ENCODE data around the gene FYB1. TPM values are rescaled to one million over a fixed set of nuclear protein-coding genes. Genes with fewer than 3 reads are reported as not detected.

The FYB1 gene
- total RNA-seq, 2 experiments from 2014 or later = 105 to 106 TPM

- intact Hi-C loops (cut with micrococcal nuclease) = loop anchor here (2.0 kb wide), 1 partner anchor 17 kb away; no protein-coding TSS in a partner anchor
- Mint-ChIP-seq H3K4me1 (ENCODE audit: low read depth) (peaks cover 41% of the 10 kb centered on the region), H3K36me3 (peaks cover 18% of the 10 kb centered on the region), H3K27ac (peak overlapping the region; percentile 63), H3K27me3 (no peaks in the 10 kb centered on the region), H3K4me3 (no peak overlapping the region), H3K9me3 (no peaks in the 10 kb centered on the region)
- ChIA-PET CTCF (interaction anchor here (0.6 to 1.9 kb wide), 9 partner anchors 9 to 343 kb away, joined by 3 to 18 read pairs (median 3); no protein-coding TSS in a partner anchor), POLR2A (interaction anchor here (1.0 kb wide), 2 partner anchors 39 to 49 kb away, joined by 3 read pairs; no protein-coding TSS in a partner anchor)
- peak; percentile 49 for DNase-seq
These were observed 81.4 kb downstream of the FYB1 start for GRCh38 chr5:39137819-39138451.

GRCh38 chr5:39137391-39137790 is 82.0 kb downstream of the FYB1 start:
- peaks cover 44% of the 10 kb centered on the region for H3K4me1 Mint-ChIP-seq (ENCODE audit: low read depth)
- CTCF ChIA-PET = interaction anchor here (0.6 to 1.9 kb wide), 6 partner anchors 10 to 344 kb away, joined by 3 to 18 read pairs (median 4); no protein-coding TSS in a partner anchor
- no peaks in the 10 kb centered on the region for H3K9me3 Mint-ChIP-seq
- DNase-seq = no peak
- no peak overlapping the region for H3K4me3 Mint-ChIP-seq
- POLR2A ChIA-PET = interaction anchor here (1.0 kb wide), 1 partner anchor 50 kb away, joined by 3 read pairs; no protein-coding TSS in a partner anchor
- H3K27ac Mint-ChIP-seq = peak overlapping the region; percentile 63
- peaks cover 18% of the 10 kb centered on the region for H3K36me3 Mint-ChIP-seq
- intact Hi-C loops (cut with micrococcal nuclease) = no loop called here
- H3K27me3 Mint-ChIP-seq = no peaks in the 10 kb centered on the region

GRCh38 chr5:39132792-39133191 is 86.6 kb downstream of the FYB1 start:
- ChIA-PET POLR2A (no interaction called here), CTCF (interaction anchor here (0.5 to 1.5 kb wide), 3 partner anchors 57 to 150 kb away, joined by 3 to 4 read pairs (median 3); no protein-coding TSS in a partner anchor)
- H3K27me3 Mint-ChIP-seq = no peaks in the 10 kb centered on the region
- H3K27ac Mint-ChIP-seq = peak overlapping the region; percentile 49
- H3K4me3 Mint-ChIP-seq = no peak overlapping the region
- DNase-seq = no peak
- intact Hi-C loops (cut with micrococcal nuclease) = no loop called here
- peaks cover 56% of the 10 kb centered on the region for H3K4me1 Mint-ChIP-seq (ENCODE audit: low read depth)
- no peaks in the 10 kb centered on the region for H3K9me3 Mint-ChIP-seq
- peaks cover 31% of the 10 kb centered on the region for H3K36me3 Mint-ChIP-seq

GRCh38 chr5:39132128-39132447 is 87.3 kb downstream of the FYB1 start:
- Mint-ChIP-seq H3K9me3 (no peaks in the 10 kb centered on the region), H3K36me3 (peaks cover 27% of the 10 kb centered on the region), H3K27ac (no peak overlapping the region), H3K4me3 (no peak overlapping the region), H3K4me1 (ENCODE audit: low read depth) (peaks cover 54% of the 10 kb centered on the region), H3K27me3 (no peaks in the 10 kb centered on the region)
- POLR2A ChIA-PET = no interaction called here
- no peak for DNase-seq
- CTCF ChIA-PET = interaction anchor here (1.0 to 1.5 kb wide), 2 partner anchors 86 to 151 kb away, joined by 3 read pairs; no protein-coding TSS in a partner anchor
- intact Hi-C loops (cut with micrococcal nuclease) = no loop called here

- no peak for DNase-seq
- Mint-ChIP-seq H3K27ac (peak overlapping the region; percentile 25), H3K27me3 (no peaks in the 10 kb centered on the region), H3K36me3 (peaks cover 27% of the 10 kb centered on the region), H3K9me3 (no peaks in the 10 kb centered on the region), H3K4me3 (no peak overlapping the region), H3K4me1 (ENCODE audit: low read depth) (peaks cover 50% of the 10 kb centered on the region)
- CTCF ChIA-PET = interaction anchor here (1.0 kb wide), 1 partner anchor 86 kb away, joined by 3 read pairs; no protein-coding TSS in a partner anchor
- POLR2A ChIA-PET = no interaction called here
- intact Hi-C loops (cut with micrococcal nuclease) = no loop called here
These were observed 87.9 kb downstream of the FYB1 start for GRCh38 chr5:39131210-39132127.

- DNase-seq = no peak
- intact Hi-C loops (cut with micrococcal nuclease) = no loop called here
- Mint-ChIP-seq H3K4me1 (ENCODE audit: low read depth) (peaks cover 52% of the 10 kb centered on the region), H3K27me3 (no peaks in the 10 kb centered on the region), H3K9me3 (no peaks in the 10 kb centered on the region), H3K4me3 (no peak overlapping the region), H3K36me3 (peaks cover 31% of the 10 kb centered on the region), H3K27ac (no peak overlapping the region)
- POLR2A ChIA-PET = no interaction called here
- CTCF ChIA-PET = no interaction called here
These were observed 88.6 kb downstream of the FYB1 start for GRCh38 chr5:39130716-39131115.

- peaks cover 44% of the 10 kb centered on the region for H3K4me1 Mint-ChIP-seq (ENCODE audit: low read depth)
- H3K36me3 Mint-ChIP-seq = peaks cover 22% of the 10 kb centered on the region
- ChIA-PET POLR2A (interaction anchor here (1.3 kb wide), 1 partner anchor 96 kb away, joined by 3 read pairs; no protein-coding TSS in a partner anchor), CTCF (interaction anchor here (1.0 to 1.4 kb wide), 2 partner anchors 41 to 70 kb away, joined by 4 read pairs; no protein-coding TSS in a partner anchor)
- no peak for DNase-seq
- no peaks in the 10 kb centered on the region for H3K27me3 Mint-ChIP-seq
- H3K27ac Mint-ChIP-seq = peak overlapping the region; percentile 55
- H3K9me3 Mint-ChIP-seq = no peaks in the 10 kb centered on the region
- no peak overlapping the region for H3K4me3 Mint-ChIP-seq
- intact Hi-C loops (cut with micrococcal nuclease) = loop anchor here (2.0 kb wide), 1 partner anchor 17 kb away; no protein-coding TSS in a partner anchor
These were observed 97.4 kb downstream of the FYB1 start for GRCh38 chr5:39121922-39122321.

GRCh38 chr5:39121315-39121714 is 98.0 kb downstream of the FYB1 start:
- POLR2A ChIA-PET = interaction anchor here (1.3 kb wide), 1 partner anchor 96 kb away, joined by 3 read pairs; no protein-coding TSS in a partner anchor
- no peak overlapping the region for H3K4me3 Mint-ChIP-seq
- peaks cover 27% of the 10 kb centered on the region for H3K36me3 Mint-ChIP-seq
- no peak for DNase-seq
- intact Hi-C loops (cut with micrococcal nuclease) = loop anchor here (2.0 kb wide), 1 partner anchor 17 kb away; no protein-coding TSS in a partner anchor
- no peaks in the 10 kb centered on the region for H3K27me3 Mint-ChIP-seq
- no peaks in the 10 kb centered on the region for H3K9me3 Mint-ChIP-seq
- CTCF ChIA-PET = interaction anchor here (1.0 to 1.4 kb wide), 2 partner anchors 41 to 70 kb away, joined by 4 read pairs; no protein-coding TSS in a partner anchor
- H3K27ac Mint-ChIP-seq = peak overlapping the region; percentile 54
- peaks cover 50% of the 10 kb centered on the region for H3K4me1 Mint-ChIP-seq (ENCODE audit: low read depth)

- Mint-ChIP-seq H3K36me3 (peaks cover 25% of the 10 kb centered on the region), H3K27me3 (no peaks in the 10 kb centered on the region), H3K4me1 (ENCODE audit: low read depth) (peaks cover 58% of the 10 kb centered on the region), H3K9me3 (no peaks in the 10 kb centered on the region), H3K4me3 (no peak overlapping the region), H3K27ac (no peak overlapping the region)
- POLR2A ChIA-PET = no interaction called here
- CTCF ChIA-PET = interaction anchor here (1.1 to 1.9 kb wide), 4 partner anchors 39 to 164 kb away, joined by 4 to 7 read pairs (median 5); no protein-coding TSS in a partner anchor
- intact Hi-C loops (cut with micrococcal nuclease) = loop anchor here (2.0 kb wide), 1 partner anchor 19 kb away; no protein-coding TSS in a partner anchor
- no peak for DNase-seq
These were observed 99.3 kb downstream of the FYB1 start for GRCh38 chr5:39120052-39120420.

- CTCF ChIA-PET = interaction anchor here (1.1 to 1.9 kb wide), 5 partner anchors 38 to 164 kb away, joined by 4 to 7 read pairs (median 5); no protein-coding TSS in a partner anchor
- Mint-ChIP-seq H3K27ac (peak overlapping the region; percentile 62), H3K9me3 (no peaks in the 10 kb centered on the region), H3K36me3 (peaks cover 29% of the 10 kb centered on the region), H3K27me3 (no peaks in the 10 kb centered on the region), H3K4me3 (no peak overlapping the region), H3K4me1 (ENCODE audit: low read depth) (peaks cover 58% of the 10 kb centered on the region)
- no peak for DNase-seq
- POLR2A ChIA-PET = interaction anchor here (0.8 kb wide), 1 partner anchor 56 kb away, joined by 3 read pairs; no protein-coding TSS in a partner anchor
- intact Hi-C loops (cut with micrococcal nuclease) = loop anchor here (2.0 kb wide), 1 partner anchor 19 kb away; no protein-coding TSS in a partner anchor
These were observed 99.8 kb downstream of the FYB1 start for GRCh38 chr5:39119404-39120051.

GRCh38 chr5:39118638-39119037 is 100.7 kb downstream of the FYB1 start:
- Mint-ChIP-seq H3K36me3 (peaks cover 29% of the 10 kb centered on the region), H3K27ac (peak overlapping the region; percentile 28), H3K9me3 (no peaks in the 10 kb centered on the region), H3K27me3 (no peaks in the 10 kb centered on the region), H3K4me3 (no peak overlapping the region), H3K4me1 (ENCODE audit: low read depth) (peaks cover 54% of the 10 kb centered on the region)
- DNase-seq = no peak
- CTCF ChIA-PET = interaction anchor here (1.7 to 1.9 kb wide), 2 partner anchors 37 to 156 kb away, joined by 5 to 7 read pairs; no protein-coding TSS in a partner anchor
- intact Hi-C loops (cut with micrococcal nuclease) = no loop called here
- POLR2A ChIA-PET = interaction anchor here (0.8 kb wide), 1 partner anchor 57 kb away, joined by 3 read pairs; no protein-coding TSS in a partner anchor

Data from activated CD4-positive, alpha-beta memory T cell treated with anti-CD3 and anti-CD28 coated beads for 36 hours (primary cell).